Breast epithelium (tissue), 3 donors: Measurements from ENCODE around the gene ZNF423.

Source experiments
- CTCF ChIP-seq, 3 donors: fragments of 450-650 bp; IDR thresholded peaks; one replicate each; pipeline ENCODE4 v1.5.1; 2016 to 2017; ENCODE audit warnings: antibody characterized with exemption in 3 of 3, mild to moderate bottlenecking in 3 of 3, moderate library complexity in 3 of 3
- POLR2A ChIP-seq: fragments of 450-650 bp; IDR thresholded peaks from one replicate; pipeline ENCODE4 v1.6.1; 2016; ENCODE audit warnings: antibody characterized with exemption, mild to moderate bottlenecking, moderate library complexity
- POLR2AphosphoS5 ChIP-seq, 3 donors: sonication (generic); formaldehyde crosslinking; IDR thresholded peaks; one replicate each; pipeline ENCODE4 v1.6.1; 2017; ENCODE audit warnings: antibody characterized with exemption in 3 of 3

- no peak for TF ChIP-seq CTCF (IDR thresholded peaks at IDR 0.05)
- TF ChIP-seq POLR2A, result no peak
- TF ChIP-seq POLR2AphosphoS5 (IDR thresholded peaks at IDR 0.05), result no peak
Observed at GRCh38 chr16:49455181-49455990, 400.5 kb downstream of the ZNF423 start.
